Measurements from ENCODE around the gene UHRF1. TPM values are rescaled to one million over a fixed set of nuclear protein-coding genes. Genes with fewer than 3 reads are reported as not detected.

The UHRF1 gene
- total and polyA plus RNA-seq, 2 of the 13 experiments (the other 11 are each of a cell fraction or from before 2014, with no cell fraction given), result 6.8 to 78.4 TPM

DNA sequence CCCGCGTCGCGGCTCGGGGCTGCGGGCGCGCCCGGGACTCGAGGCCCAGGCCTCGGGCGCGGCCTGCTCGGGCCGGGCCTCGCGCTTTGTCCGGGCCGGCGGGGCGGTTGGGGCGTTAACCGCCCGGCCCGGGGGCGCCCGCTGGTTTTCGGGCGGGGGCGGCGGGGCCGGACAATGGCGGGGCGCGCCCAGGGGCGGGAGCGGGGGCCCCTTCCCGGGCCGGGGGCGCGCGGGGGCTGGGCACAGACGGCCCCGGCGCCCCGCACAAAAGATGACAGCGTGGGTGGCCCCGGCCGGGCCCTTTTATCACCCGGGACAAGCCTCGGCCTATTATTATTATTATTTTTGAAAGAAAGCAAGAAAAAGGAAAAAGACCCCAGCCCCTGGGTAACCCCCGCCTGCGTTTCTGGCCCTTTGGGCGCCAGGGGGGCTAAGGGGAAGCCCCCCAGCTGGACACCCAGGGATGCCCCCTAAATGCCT, 60.0 kb downstream of the UHRF1 start:
- intact Hi-C loops (cut with micrococcal nuclease; ENCODE audit: unreplicated experiment) (no loop called here), in situ Hi-C loops (cut with HindIII; ENCODE audit: extremely low pct_ligation_motif_present, low pct_unique_long_range_greater_than_20kb) (no loop called here)
- Histone ChIP-seq H3K9ac (ENCODE audit: insufficient read depth, low read depth, low read length) (peak overlapping the region; percentile 73; the same call in 1 of the 2 replicates), H3K27ac (ENCODE audit: extremely low read length, insufficient read depth, low read length) (peak overlapping the region; percentile 45), H3K79me2 (ENCODE audit: insufficient read depth, low read length) (peaks cover 41% of the 10 kb centered on the region), H4K20me1 (ENCODE audit: insufficient read depth, low read length) (peaks cover 36% of the 10 kb centered on the region), H3K9me3 (ENCODE audit: low read length) (no peaks in the 10 kb centered on the region), H3K4me3 (replicated peaks in 1 of 3; ENCODE audit: insufficient read depth in 1 of 3, low read depth in 2 of 3, low read length in 3 of 3) (peak overlapping the region; percentile 73 to 93 (median 82)), H3K4me2 (ENCODE audit: low read depth, low read length) (peak overlapping the region; percentile 97), H3K27me3 (ENCODE audit: control insufficient read depth in 1 of 2, insufficient read depth in 2 of 2, low read length in 2 of 2) (no peaks in the 10 kb centered on the region; a peak in 1 of 5 replicates), H3K4me1 (ENCODE audit: insufficient read depth, low read length) (peaks cover 35% of the 10 kb centered on the region), H2AFZ (ENCODE audit: low read length) (no peak overlapping the region), H3K36me3 (replicated peaks in 1 of 2; ENCODE audit: control insufficient read depth in 1 of 2, insufficient read depth in 2 of 2, low read length in 2 of 2) (no peaks in the 10 kb centered on the region)
- ChIA-PET CTCF (ENCODE audit: low intra/inter-chr PET ratio, low total read pairs) (no interaction called here), POLR2A (interaction anchor here (0.8 to 1.6 kb wide), 12 partner anchors 10 to 650 kb away, joined by 3 to 8 read pairs (median 4); partner anchors contain the start of genes FEM1A and PLIN3)
- no TSS peak for BruUV-seq (replicated peaks)
- DNase-seq (ENCODE audit: low spot score) (no peak), FAIRE-seq (no peak), ATAC-seq (no peak)
- WGBS (ENCODE audit: low lambda C conversion rate), result 3% methylated on average over 8 of the region's 54 CpGs
- TF ChIP-seq, protein P1, sequence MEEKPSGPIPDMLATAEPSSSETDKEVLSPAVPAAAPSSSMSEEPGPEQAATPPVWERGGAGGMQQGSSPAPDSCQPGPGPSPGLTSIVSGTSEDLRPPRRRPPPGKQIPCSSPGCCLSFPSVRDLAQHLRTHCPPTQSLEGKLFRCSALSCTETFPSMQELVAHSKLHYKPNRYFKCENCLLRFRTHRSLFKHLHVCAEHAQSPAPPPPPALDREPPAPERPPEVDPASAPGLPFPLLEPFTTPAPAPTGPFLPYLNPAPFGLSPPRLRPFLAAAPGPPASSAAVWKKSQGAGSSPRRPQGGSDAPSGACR (CRISPR knock-in tag; IDR thresholded peaks at IDR 0.05), result no peak
- no peak for TF ChIP-seq SIN3B (IDR thresholded peaks at IDR 0.05; ENCODE audit: low read length)
- TF ChIP-seq, protein P2, sequence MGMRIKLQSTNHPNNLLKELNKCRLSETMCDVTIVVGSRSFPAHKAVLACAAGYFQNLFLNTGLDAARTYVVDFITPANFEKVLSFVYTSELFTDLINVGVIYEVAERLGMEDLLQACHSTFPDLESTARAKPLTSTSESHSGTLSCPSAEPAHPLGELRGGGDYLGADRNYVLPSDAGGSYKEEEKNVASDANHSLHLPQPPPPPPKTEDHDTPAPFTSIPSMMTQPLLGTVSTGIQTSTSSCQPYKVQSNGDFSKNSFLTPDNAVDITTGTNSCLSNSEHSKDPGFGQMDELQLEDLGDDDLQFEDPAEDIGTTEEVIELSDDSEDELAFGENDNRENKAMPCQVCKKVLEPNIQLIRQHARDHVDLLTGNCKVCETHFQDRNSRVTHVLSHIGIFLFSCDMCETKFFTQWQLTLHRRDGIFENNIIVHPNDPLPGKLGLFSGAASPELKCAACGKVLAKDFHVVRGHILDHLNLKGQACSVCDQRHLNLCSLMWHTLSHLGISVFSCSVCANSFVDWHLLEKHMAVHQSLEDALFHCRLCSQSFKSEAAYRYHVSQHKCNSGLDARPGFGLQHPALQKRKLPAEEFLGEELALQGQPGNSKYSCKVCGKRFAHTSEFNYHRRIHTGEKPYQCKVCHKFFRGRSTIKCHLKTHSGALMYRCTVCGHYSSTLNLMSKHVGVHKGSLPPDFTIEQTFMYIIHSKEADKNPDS (CRISPR knock-in tag; IDR thresholded peaks at IDR 0.05), result no peak
- no peak for TF ChIP-seq MYC (CRISPR knock-in tag; IDR thresholded peaks at IDR 0.05; ENCODE audit: borderline replicate concordance)
- TF ChIP-seq FOXA1 (IDR thresholded peaks at IDR 0.05), result no peak
- TF ChIP-seq FOXA1 (CRISPR knock-in tag; IDR thresholded peaks at IDR 0.05), result no peak
- TF ChIP-seq CBX5 (CRISPR knock-in tag; IDR thresholded peaks at IDR 0.05; ENCODE audit: borderline replicate concordance), result no peak
- TF ChIP-seq HDAC6 (IDR thresholded peaks at IDR 0.05; ENCODE audit: low read depth, low read length), result no peak
- TF ChIP-seq, protein P3, sequence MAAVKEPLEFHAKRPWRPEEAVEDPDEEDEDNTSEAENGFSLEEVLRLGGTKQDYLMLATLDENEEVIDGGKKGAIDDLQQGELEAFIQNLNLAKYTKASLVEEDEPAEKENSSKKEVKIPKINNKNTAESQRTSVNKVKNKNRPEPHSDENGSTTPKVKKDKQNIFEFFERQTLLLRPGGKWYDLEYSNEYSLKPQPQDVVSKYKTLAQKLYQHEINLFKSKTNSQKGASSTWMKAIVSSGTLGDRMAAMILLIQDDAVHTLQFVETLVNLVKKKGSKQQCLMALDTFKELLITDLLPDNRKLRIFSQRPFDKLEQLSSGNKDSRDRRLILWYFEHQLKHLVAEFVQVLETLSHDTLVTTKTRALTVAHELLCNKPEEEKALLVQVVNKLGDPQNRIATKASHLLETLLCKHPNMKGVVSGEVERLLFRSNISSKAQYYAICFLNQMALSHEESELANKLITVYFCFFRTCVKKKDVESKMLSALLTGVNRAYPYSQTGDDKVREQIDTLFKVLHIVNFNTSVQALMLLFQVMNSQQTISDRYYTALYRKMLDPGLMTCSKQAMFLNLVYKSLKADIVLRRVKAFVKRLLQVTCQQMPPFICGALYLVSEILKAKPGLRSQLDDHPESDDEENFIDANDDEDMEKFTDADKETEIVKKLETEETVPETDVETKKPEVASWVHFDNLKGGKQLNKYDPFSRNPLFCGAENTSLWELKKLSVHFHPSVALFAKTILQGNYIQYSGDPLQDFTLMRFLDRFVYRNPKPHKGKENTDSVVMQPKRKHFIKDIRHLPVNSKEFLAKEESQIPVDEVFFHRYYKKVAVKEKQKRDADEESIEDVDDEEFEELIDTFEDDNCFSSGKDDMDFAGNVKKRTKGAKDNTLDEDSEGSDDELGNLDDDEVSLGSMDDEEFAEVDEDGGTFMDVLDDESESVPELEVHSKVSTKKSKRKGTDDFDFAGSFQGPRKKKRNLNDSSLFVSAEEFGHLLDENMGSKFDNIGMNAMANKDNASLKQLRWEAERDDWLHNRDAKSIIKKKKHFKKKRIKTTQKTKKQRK (IDR thresholded peaks at IDR 0.05; ENCODE audit: low read length), result no peak
- TF ChIP-seq, protein P4, sequence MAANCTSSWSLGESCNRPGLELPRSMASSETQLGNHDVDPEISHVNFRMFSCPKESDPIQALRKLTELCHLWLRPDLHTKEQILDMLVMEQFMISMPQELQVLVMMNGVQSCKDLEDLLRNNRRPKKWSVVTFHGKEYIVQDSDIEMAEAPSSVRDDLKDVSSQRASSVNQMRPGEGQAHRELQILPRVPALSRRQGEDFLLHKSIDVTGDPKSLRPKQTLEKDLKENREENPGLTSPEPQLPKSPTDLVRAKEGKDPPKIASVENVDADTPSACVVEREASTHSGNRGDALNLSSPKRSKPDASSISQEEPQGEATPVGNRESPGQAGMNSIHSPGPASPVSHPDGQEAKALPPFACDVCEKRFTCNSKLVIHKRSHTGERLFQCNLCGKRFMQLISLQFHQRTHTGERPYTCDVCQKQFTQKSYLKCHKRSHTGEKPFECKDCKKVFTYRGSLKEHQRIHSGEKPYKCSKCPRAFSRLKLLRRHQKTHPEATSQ (CRISPR knock-in tag; IDR thresholded peaks at IDR 0.05; ENCODE audit: borderline replicate concordance), result no peak
- TF ChIP-seq, protein P5, sequence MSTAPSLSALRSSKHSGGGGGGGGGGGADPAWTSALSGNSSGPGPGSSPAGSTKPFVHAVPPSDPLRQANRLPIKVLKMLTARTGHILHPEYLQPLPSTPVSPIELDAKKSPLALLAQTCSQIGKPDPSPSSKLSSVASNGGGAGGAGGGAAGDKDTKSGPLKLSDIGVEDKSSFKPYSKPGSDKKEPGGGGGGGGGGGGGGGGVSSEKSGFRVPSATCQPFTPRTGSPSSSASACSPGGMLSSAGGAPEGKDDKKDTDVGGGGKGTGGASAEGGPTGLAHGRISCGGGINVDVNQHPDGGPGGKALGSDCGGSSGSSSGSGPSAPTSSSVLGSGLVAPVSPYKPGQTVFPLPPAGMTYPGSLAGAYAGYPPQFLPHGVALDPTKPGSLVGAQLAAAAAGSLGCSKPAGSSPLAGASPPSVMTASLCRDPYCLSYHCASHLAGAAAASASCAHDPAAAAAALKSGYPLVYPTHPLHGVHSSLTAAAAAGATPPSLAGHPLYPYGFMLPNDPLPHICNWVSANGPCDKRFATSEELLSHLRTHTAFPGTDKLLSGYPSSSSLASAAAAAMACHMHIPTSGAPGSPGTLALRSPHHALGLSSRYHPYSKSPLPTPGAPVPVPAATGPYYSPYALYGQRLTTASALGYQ (CRISPR knock-in tag; IDR thresholded peaks at IDR 0.05), result no peak
- TF ChIP-seq ERF (CRISPR knock-in tag; IDR thresholded peaks at IDR 0.05), result no peak
- TF ChIP-seq ZNF660 (CRISPR knock-in tag; IDR thresholded peaks at IDR 0.05; ENCODE audit: borderline replicate concordance, low read depth), result no peak
- no peak for TF ChIP-seq ZNF441 (CRISPR knock-in tag; IDR thresholded peaks at IDR 0.05; ENCODE audit: borderline replicate concordance)
- no peak for TF ChIP-seq JUNB (CRISPR knock-in tag; IDR thresholded peaks at IDR 0.05; ENCODE audit: borderline replicate concordance)
- no peak for TF ChIP-seq BHLHE40 (IDR thresholded peaks at IDR 0.05; ENCODE audit: low read length)
